Neural progenitor cell (in vitro differentiated cells): ENCODE measurements around the gene ASB2.

Experiments used
- EZH2 ChIP-seq: fragments of 200-600 bp; sonication (generic); IDR thresholded peaks from 2 replicates; pipeline ENCODE4 v1.6.1; 2017; ENCODE audit warnings: antibody characterized with exemption, mild to moderate bottlenecking, moderate library complexity
- TF ChIP-seq, protein P1 (sequence below): fragments of 200-600 bp; sonication (generic); IDR thresholded peaks from 2 replicates; pipeline ENCODE4 v1.5.1; 2017; ENCODE audit warnings: antibody characterized with exemption, mild to moderate bottlenecking

DNA sequence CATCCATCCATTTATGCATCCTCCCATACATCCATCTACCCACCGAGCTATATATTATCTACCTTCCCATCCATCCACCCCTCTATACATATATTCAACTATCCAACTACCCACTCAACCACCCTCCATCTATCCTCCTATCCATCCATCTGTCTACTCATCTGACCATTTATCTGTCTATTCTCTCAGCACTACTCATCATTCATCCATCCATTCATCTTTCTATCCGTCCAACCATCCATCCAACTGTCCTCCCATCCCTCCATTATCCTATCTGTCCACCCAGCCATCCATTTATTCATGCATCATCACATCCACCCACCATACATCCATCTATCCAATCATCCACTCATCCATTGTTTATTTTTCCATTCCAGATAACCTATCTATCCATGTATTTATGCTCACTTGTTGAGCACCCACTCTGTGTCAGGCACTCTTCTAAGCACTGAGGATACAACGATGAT lies 11.5 kb downstream of the ASB2 start:
- TF ChIP-seq, protein P1, sequence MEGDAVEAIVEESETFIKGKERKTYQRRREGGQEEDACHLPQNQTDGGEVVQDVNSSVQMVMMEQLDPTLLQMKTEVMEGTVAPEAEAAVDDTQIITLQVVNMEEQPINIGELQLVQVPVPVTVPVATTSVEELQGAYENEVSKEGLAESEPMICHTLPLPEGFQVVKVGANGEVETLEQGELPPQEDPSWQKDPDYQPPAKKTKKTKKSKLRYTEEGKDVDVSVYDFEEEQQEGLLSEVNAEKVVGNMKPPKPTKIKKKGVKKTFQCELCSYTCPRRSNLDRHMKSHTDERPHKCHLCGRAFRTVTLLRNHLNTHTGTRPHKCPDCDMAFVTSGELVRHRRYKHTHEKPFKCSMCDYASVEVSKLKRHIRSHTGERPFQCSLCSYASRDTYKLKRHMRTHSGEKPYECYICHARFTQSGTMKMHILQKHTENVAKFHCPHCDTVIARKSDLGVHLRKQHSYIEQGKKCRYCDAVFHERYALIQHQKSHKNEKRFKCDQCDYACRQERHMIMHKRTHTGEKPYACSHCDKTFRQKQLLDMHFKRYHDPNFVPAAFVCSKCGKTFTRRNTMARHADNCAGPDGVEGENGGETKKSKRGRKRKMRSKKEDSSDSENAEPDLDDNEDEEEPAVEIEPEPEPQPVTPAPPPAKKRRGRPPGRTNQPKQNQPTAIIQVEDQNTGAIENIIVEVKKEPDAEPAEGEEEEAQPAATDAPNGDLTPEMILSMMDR: no peak
- TF ChIP-seq EZH2: no peak
